ENCODE results near the gene IPO8. TPM values are rescaled to one million over a fixed set of nuclear protein-coding genes. Genes with fewer than 3 reads are reported as not detected.
"Not testable (repeated sequence)": the region's sequence is repeated elsewhere in the genome, so short reads cannot be mapped to it uniquely, and the experiment has no call there.

Gene IPO8
- total RNA-seq, 1 experiment from 2014 or later = 75.0 TPM

- H3K4me3 ChIP-seq = no peak overlapping the region
- H3K27me3 ChIP-seq (ENCODE audit: insufficient read depth, low read depth) = no peaks in the 10 kb centered on the region
- no TSS peak for BruUV-seq (replicated peaks)
- TF ChIP-seq EZH2 (IDR thresholded peaks at IDR 0.05; ENCODE audit: low read depth) = no peak
- no peak for TF ChIP-seq CTCF (conservative IDR thresholded peaks at IDR 0.05)
- no peaks in the 10 kb centered on the region for H3F3A ChIP-seq (ENCODE audit: insufficient read depth, low read depth)
- no peaks in the 10 kb centered on the region for H3K9me3 ChIP-seq (ENCODE audit: insufficient read depth, low read depth)
- no peaks in the 10 kb centered on the region for H3K36me3 ChIP-seq (ENCODE audit: low read depth)
- H3K79me2 ChIP-seq (ENCODE audit: low read depth) = no peaks in the 10 kb centered on the region
- H3K4me1 ChIP-seq (replicated peaks; ENCODE audit: insufficient read depth) = no peaks in the 10 kb centered on the region
- intact Hi-C loops (cut with micrococcal nuclease; ENCODE audit: unreplicated experiment) = no loop called here
- no peak for DNase-seq
- no peaks in the 10 kb centered on the region for H4K20me1 ChIP-seq (ENCODE audit: insufficient read depth)
- CTCF ChIA-PET = no interaction called here
- POLR2A ChIA-PET (ENCODE audit: unreplicated experiment) = no interaction called here
- no peaks in the 10 kb centered on the region for H3K9me2 ChIP-seq (ENCODE audit: insufficient read depth)
- no peak overlapping the region for H3K27ac ChIP-seq
- H2AFZ ChIP-seq = no peak overlapping the region
- no peak overlapping the region for H3K4me2 ChIP-seq
Observed at GRCh38 chr12:30624009-30624408, 71.7 kb downstream of the IPO8 start.

DNA sequence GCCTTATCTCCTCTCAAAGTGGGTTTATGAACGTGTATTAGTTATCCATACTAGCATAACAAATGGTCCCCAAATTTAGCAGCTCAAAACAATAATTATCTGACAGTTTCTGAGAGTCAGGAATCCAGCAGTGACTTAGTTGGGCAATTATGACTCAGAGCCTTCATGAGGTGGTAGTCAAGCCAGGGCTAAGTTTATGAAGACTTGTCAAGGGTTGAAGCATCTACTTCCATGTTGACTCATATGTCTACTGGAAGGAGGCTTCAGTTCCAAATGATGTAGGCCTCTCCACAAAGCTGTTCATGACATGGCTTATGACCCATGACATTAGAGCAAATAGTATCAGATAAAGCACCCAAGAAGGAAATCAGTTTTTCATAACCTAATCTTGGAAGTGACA is 73.2 kb downstream of the IPO8 start:
- TF ChIP-seq EZH2 (IDR thresholded peaks at IDR 0.05; ENCODE audit: low read depth) = no peak
- TF ChIP-seq CTCF (conservative IDR thresholded peaks at IDR 0.05) = no peak
- Histone ChIP-seq H4K20me1 (ENCODE audit: insufficient read depth) (no peaks in the 10 kb centered on the region), H3F3A (ENCODE audit: insufficient read depth, low read depth) (no peaks in the 10 kb centered on the region), H3K9me3 (ENCODE audit: insufficient read depth, low read depth) (no peaks in the 10 kb centered on the region), H3K36me3 (ENCODE audit: low read depth) (no peaks in the 10 kb centered on the region), H3K27me3 (ENCODE audit: insufficient read depth, low read depth) (no peaks in the 10 kb centered on the region), H2AFZ (no peak overlapping the region), H3K9me2 (ENCODE audit: insufficient read depth) (no peaks in the 10 kb centered on the region), H3K4me3 (no peak overlapping the region), H3K27ac (no peak overlapping the region), H3K4me1 (replicated peaks; ENCODE audit: insufficient read depth) (no peaks in the 10 kb centered on the region), H3K4me2 (no peak overlapping the region), H3K79me2 (ENCODE audit: low read depth) (no peaks in the 10 kb centered on the region)
- ChIA-PET POLR2A (ENCODE audit: unreplicated experiment) (no interaction called here), CTCF (no interaction called here)
- intact Hi-C loops (cut with micrococcal nuclease; ENCODE audit: unreplicated experiment) = no loop called here
- DNase-seq = peak in 1 of 2 experiments; percentile 44
- BruUV-seq (replicated peaks) = no TSS peak

DNA sequence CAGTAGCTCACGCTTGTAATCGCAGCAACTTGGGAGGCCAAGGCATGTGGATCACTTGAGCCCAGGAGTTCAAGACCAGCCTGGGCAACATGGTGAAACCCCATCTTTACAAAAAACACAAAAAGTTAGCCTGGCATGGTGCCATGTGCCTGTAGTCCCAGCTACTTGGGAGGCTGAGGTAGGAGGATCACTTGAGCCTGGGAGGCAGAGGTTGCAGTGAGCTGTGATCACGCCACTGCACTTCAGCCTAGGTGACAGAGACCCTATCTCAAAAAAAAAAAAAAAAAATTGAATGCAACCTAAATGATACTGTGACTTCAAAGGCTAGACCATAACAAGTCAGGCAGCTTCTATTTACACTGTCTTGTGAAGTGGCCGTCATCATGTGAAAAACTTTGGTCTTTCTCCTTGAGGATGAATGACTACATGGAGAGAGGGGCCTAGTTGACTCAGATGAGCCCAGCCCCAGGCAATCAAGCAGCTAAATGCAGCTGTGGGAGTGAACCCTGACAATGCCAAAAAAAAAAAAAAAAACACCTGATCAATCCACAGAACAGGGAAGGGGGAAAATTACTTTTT is 73.9 kb downstream of the IPO8 start:
- H2AFZ ChIP-seq; H3K36me3 ChIP-seq (ENCODE audit: low read depth); POLR2A ChIA-PET (ENCODE audit: unreplicated experiment); H3K9me3 ChIP-seq (ENCODE audit: insufficient read depth, low read depth); H3K4me2 ChIP-seq; H3K27me3 ChIP-seq (ENCODE audit: insufficient read depth, low read depth); H3K4me1 ChIP-seq (replicated peaks; ENCODE audit: insufficient read depth); H3K79me2 ChIP-seq (ENCODE audit: low read depth); H4K20me1 ChIP-seq (ENCODE audit: insufficient read depth); BruUV-seq (replicated peaks); H3K4me3 ChIP-seq; H3K9me2 ChIP-seq (ENCODE audit: insufficient read depth); CTCF ChIA-PET; H3F3A ChIP-seq (ENCODE audit: insufficient read depth, low read depth); intact Hi-C loops (cut with micrococcal nuclease; ENCODE audit: unreplicated experiment); H3K27ac ChIP-seq; DNase-seq: not testable (repeated sequence)

- ChIA-PET POLR2A (ENCODE audit: unreplicated experiment) (interaction anchor here (0.7 kb wide), 1 partner anchor 49 kb away, joined by 9 read pairs; no protein-coding TSS in a partner anchor), CTCF (no interaction called here)
- Histone ChIP-seq H3K79me2 (ENCODE audit: low read depth) (no peaks in the 10 kb centered on the region), H2AFZ (no peak overlapping the region), H3K9me2 (ENCODE audit: insufficient read depth) (no peaks in the 10 kb centered on the region), H3K4me1 (replicated peaks; ENCODE audit: insufficient read depth) (no peaks in the 10 kb centered on the region), H3K4me2 (no peak overlapping the region), H3K27me3 (ENCODE audit: insufficient read depth, low read depth) (no peaks in the 10 kb centered on the region), H3K27ac (no peak overlapping the region), H3F3A (ENCODE audit: insufficient read depth, low read depth) (no peaks in the 10 kb centered on the region), H3K36me3 (ENCODE audit: low read depth) (no peaks in the 10 kb centered on the region), H4K20me1 (ENCODE audit: insufficient read depth) (no peaks in the 10 kb centered on the region), H3K4me3 (no peak overlapping the region), H3K9me3 (ENCODE audit: insufficient read depth, low read depth) (no peaks in the 10 kb centered on the region)
- intact Hi-C loops (cut with micrococcal nuclease; ENCODE audit: unreplicated experiment) = no loop called here
- no peak for TF ChIP-seq EZH2 (IDR thresholded peaks at IDR 0.05; ENCODE audit: low read depth)
- no peak for TF ChIP-seq CTCF (conservative IDR thresholded peaks at IDR 0.05)
- DNase-seq = no peak
- no TSS peak for BruUV-seq (replicated peaks)
Observed at GRCh38 chr12:30617346-30618016, 78.2 kb downstream of the IPO8 start.
